Measurements from ENCODE around the gene SLC39A11. TPM values are rescaled to one million over a fixed set of nuclear protein-coding genes. Genes with fewer than 3 reads are reported as not detected.

Gene SLC39A11
- total RNA-seq, 1 experiment from 2014 or later: 46.4 TPM

GRCh38 chr17:73096211-73096610 is 3.7 kb upstream of the SLC39A11 start:
- no peaks in the 10 kb centered on the region for H3K9me3 ChIP-seq (ENCODE audit: control insufficient read depth in 1 of 2, insufficient read depth in 1 of 2, low read depth in 1 of 2, low read length in 2 of 2)
- no peak overlapping the region for H3K27ac ChIP-seq (ENCODE audit: low read depth, low read length)
- H3K4me1 ChIP-seq (ENCODE audit: control insufficient read depth in 1 of 2, insufficient read depth in 2 of 2, low read length in 2 of 2): peaks cover 6 to 14% of the 10 kb centered on the region in 2 experiments; a peak in 3 of 4 replicates
- TF ChIP-seq ZBTB33 (IDR thresholded peaks at IDR 0.05; ENCODE audit: extremely low read depth, insufficient replicate concordance, low read length) (no peak), ZNF274 (IDR thresholded peaks at IDR 0.05; ENCODE audit: low read depth, low read length) (no peak), EZH2 (IDR thresholded peaks at IDR 0.05) (no peak), ATF3 (IDR thresholded peaks at IDR 0.05) (no peak), SRF (IDR thresholded peaks at IDR 0.05; ENCODE audit: low read depth) (no peak), POLR2AphosphoS5 (IDR thresholded peaks at IDR 0.05; ENCODE audit: low read depth, low read length) (no peak), SP1 (IDR thresholded peaks at IDR 0.05; ENCODE audit: low read depth) (no peak), EZH2phosphoT487 (IDR thresholded peaks at IDR 0.05; ENCODE audit: borderline replicate concordance) (no peak), JUND (IDR thresholded peaks at IDR 0.05) (no peak), FOSL1 (IDR thresholded peaks at IDR 0.05; ENCODE audit: low read depth) (no peak), CEBPB (IDR thresholded peaks at IDR 0.05; ENCODE audit: low read depth) (no peak), CBX3 (IDR thresholded peaks at IDR 0.05; ENCODE audit: low read depth) (no peak), ELF1 (IDR thresholded peaks at IDR 0.05; ENCODE audit: borderline replicate concordance, low read depth) (no peak), RAD21 (IDR thresholded peaks at IDR 0.05; ENCODE audit: low read depth) (no peak)
- TF ChIP-seq, protein P1, sequence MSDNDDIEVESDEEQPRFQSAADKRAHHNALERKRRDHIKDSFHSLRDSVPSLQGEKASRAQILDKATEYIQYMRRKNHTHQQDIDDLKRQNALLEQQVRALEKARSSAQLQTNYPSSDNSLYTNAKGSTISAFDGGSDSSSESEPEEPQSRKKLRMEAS (IDR thresholded peaks at IDR 0.05): no peak
- no peaks in the 10 kb centered on the region for H4K20me1 ChIP-seq (ENCODE audit: insufficient read depth)
- RAD21 ChIA-PET (ENCODE audit: low non-redundant PET in 1 of 2, low total read pairs in 2 of 2, uncharacterized antibody in 2 of 2, unreplicated experiment in 2 of 2): no interaction called here
- intact Hi-C loops (cut with micrococcal nuclease): no loop called here
- no peak for ATAC-seq
- H3K9me2 ChIP-seq (ENCODE audit: insufficient read depth): no peaks in the 10 kb centered on the region
- no peaks in the 10 kb centered on the region for H3K79me2 ChIP-seq (ENCODE audit: insufficient read depth, low read length)
- H3K36me3 ChIP-seq (ENCODE audit: control insufficient read depth in 1 of 2, insufficient read depth in 2 of 2, low read length in 2 of 2): no peaks in the 10 kb centered on the region
- H3K4me2 ChIP-seq (ENCODE audit: low read length): no peak overlapping the region
- H3K9ac ChIP-seq (ENCODE audit: low read length): no peak overlapping the region
- no peak overlapping the region for H2AFZ ChIP-seq (ENCODE audit: low read depth, low read length, poor library complexity, severe bottlenecking)
- no TSS peak for BruUV-seq (replicated peaks)
- no peaks in the 10 kb centered on the region for H3K27me3 ChIP-seq (ENCODE audit: insufficient read depth, low read length)
- DNase-seq (ENCODE audit: low read depth, low spot score): no peak
- H3K4me3 ChIP-seq (replicated peaks in 1 of 2; ENCODE audit: low read depth in 1 of 2, low read length in 2 of 2): no peak overlapping the region
- POLR2A ChIA-PET: no interaction called here
- CTCF ChIA-PET: no interaction called here
